Mucosa of stomach (tissue), 1 donor: ENCODE measurements around the gene HSPB9.

Experiments used
- H3K27me3 ChIP-seq: one replicate; pipeline ENCODE4 v1.7.0; 2013; ENCODE audit warnings: mild to moderate bottlenecking, low read length; ENCODE audit not compliant: control insufficient read depth, insufficient read depth
- H3K36me3 ChIP-seq: one replicate; pipeline ENCODE4 v1.7.0; 2013; ENCODE audit warnings: low read length; ENCODE audit not compliant: control insufficient read depth, insufficient read depth
- H3K4me1 ChIP-seq: one replicate; pipeline ENCODE4 v1.7.0; 2013; ENCODE audit warnings: mild to moderate bottlenecking, low read length; ENCODE audit not compliant: control insufficient read depth, insufficient read depth
- H3K4me3 ChIP-seq: one replicate; pipeline ENCODE4 v1.7.0; 2013; ENCODE audit warnings: low read length
- H3K9ac ChIP-seq: one replicate; pipeline ENCODE4 v1.7.0; 2013; ENCODE audit warnings: mild to moderate bottlenecking, low read length, moderate library complexity
- H3K9me3 ChIP-seq: one replicate; pipeline ENCODE4 v1.7.0; 2013; ENCODE audit warnings: mild to moderate bottlenecking, low read length, moderate library complexity; ENCODE audit not compliant: control insufficient read depth
- donor health status: Pancreatic carcinoma.

HSPB9 gene

DNA sequence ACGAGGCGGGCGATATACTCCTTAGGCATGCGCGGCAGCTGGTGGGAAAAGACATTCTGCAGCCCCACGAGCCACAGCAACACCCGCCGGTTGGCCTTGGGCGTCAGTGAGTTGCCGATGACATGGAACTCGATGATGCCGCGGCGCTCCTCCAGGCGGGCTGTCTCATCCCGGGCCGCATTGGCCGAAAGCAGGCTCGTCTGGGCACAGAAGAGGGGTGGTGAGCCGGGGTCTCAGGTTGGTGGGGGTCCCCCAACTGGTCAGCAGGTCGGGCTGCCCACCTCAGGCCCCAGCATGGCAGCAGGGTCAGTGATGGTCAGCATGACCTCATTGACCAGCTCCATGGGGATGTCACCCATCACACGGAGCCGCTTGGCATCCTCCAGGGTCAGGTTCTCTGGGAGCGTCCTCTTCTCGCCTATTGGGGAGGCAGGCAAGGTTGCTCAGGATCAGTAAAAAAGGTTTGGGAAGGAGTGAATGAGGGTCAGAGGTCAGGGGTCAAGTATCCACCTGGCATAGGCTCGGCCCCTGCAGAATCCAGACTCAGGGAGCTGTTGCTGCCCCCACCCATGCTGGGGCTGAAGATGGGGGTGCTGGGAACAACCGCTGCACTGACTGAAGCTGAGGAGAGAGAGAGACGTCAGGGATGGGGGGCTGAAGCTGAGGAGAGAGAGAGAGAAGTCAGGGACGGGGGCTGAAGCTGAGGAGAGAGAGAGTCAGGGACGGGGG is 5.0 kb upstream of the HSPB9 start:
- H3K27me3 ChIP-seq, result no peaks in the 10 kb centered on the region
- peaks cover 35% of the 10 kb centered on the region for H3K4me1 ChIP-seq
- no peak overlapping the region for H3K9ac ChIP-seq
- H3K4me3 ChIP-seq, result no peak overlapping the region
- no peaks in the 10 kb centered on the region for H3K36me3 ChIP-seq
- no peaks in the 10 kb centered on the region for H3K9me3 ChIP-seq

DNA sequence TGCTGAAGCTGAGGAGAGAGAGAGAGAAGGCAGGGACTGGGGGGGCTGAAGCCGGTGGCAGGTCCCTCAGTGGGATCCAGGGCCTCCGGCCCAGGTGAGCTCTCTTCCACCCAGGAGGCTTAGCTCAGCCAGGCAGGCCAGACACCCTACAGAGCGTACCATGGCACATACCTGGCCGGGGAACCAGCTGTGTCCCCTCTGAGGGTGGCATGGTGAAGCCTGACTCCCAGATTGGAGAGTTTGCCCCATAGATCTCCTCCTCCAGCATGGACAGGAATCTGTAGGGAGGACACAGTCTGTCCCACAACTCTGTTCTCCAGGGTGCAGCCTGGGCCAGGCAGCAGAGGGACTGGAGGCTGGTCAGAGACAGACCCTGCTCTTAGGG is 4.5 kb upstream of the HSPB9 start:
- Histone ChIP-seq H3K9ac (no peak overlapping the region), H3K9me3 (no peaks in the 10 kb centered on the region), H3K4me1 (peaks cover 34% of the 10 kb centered on the region), H3K36me3 (no peaks in the 10 kb centered on the region), H3K4me3 (no peak overlapping the region), H3K27me3 (no peaks in the 10 kb centered on the region)

DNA sequence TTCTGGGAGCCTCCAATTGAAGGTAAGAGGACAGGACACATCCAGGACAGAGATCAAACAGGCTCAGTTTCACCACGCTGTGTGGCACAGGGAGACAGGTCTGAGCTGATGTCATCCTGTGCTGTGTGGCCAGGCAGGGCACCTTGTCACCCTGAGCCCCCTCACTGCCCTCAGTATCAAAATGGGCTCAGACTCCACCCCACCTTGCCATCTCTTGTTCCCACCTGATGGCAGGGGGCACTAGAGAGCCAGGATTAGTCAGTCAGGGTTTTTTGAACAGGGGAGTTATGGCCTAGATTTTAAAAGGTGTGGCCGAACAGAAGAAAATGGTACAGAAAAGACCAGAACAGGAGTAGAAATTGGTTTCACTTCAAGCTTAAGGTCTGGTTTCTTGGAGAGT is 4.1 kb upstream of the HSPB9 start:
- no peaks in the 10 kb centered on the region for H3K36me3 ChIP-seq
- no peaks in the 10 kb centered on the region for H3K27me3 ChIP-seq
- H3K4me1 ChIP-seq, result peaks cover 31% of the 10 kb centered on the region
- no peaks in the 10 kb centered on the region for H3K9me3 ChIP-seq
- H3K4me3 ChIP-seq, result no peak overlapping the region
- H3K9ac ChIP-seq, result no peak overlapping the region

DNA sequence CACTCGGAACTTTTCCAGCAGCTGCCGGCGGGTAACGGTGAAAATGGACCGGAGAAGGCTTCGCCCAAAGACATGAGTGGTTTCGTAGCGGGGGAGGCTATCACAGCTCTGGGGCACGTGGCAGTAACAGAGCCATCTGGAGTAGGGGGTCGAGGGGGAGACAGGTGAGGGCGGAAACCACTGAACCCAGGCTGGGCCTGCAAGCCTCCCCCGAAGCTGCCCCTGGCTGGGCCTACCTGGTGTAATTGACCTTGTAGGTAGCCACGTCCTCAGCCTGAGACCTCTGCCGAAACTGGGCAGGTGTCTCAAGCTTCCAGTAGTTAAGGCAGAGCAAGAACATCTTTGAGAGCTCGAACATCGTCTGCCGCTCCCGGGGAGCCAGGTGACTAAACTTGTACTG is 3.3 kb upstream of the HSPB9 start:
- peaks cover 31% of the 10 kb centered on the region for H3K4me1 ChIP-seq
- H3K9ac ChIP-seq, result no peak overlapping the region
- no peak overlapping the region for H3K4me3 ChIP-seq
- H3K27me3 ChIP-seq, result no peaks in the 10 kb centered on the region
- H3K9me3 ChIP-seq, result no peaks in the 10 kb centered on the region
- H3K36me3 ChIP-seq, result no peaks in the 10 kb centered on the region

DNA sequence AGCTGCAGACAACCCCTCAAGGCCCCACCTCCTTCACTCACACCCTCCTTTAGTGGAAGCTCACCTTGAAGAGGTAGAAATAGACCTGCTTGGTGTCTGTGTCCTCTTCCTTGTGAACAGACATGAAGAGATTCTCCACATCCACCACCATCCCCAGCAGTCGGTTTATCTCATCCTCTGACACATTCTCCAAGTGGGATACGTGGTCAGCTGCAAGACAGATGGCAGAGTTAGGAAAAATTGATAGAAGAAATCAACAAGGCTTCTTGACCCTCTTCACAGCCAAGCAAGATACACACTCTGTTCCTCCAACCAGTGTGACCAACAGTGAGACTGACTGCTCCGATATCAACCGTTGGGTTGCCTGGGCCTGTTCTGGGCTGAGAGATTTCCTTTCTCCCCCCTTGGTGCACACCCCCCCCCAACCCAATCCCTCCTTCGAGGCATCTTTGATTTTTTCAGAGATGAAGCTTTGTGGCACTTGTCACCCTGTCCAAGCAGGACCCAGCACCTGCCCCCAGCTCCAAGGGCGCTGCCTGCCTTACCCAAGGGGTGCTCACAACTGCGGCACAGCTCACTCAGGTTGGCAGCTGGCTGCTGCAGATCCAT is 2.3 kb upstream of the HSPB9 start:
- H3K36me3 ChIP-seq, result no peaks in the 10 kb centered on the region
- no peaks in the 10 kb centered on the region for H3K9me3 ChIP-seq
- H3K4me1 ChIP-seq, result peaks cover 31% of the 10 kb centered on the region
- no peak overlapping the region for H3K4me3 ChIP-seq
- H3K27me3 ChIP-seq, result no peaks in the 10 kb centered on the region
- peak overlapping the region; percentile 28 for H3K9ac ChIP-seq

DNA sequence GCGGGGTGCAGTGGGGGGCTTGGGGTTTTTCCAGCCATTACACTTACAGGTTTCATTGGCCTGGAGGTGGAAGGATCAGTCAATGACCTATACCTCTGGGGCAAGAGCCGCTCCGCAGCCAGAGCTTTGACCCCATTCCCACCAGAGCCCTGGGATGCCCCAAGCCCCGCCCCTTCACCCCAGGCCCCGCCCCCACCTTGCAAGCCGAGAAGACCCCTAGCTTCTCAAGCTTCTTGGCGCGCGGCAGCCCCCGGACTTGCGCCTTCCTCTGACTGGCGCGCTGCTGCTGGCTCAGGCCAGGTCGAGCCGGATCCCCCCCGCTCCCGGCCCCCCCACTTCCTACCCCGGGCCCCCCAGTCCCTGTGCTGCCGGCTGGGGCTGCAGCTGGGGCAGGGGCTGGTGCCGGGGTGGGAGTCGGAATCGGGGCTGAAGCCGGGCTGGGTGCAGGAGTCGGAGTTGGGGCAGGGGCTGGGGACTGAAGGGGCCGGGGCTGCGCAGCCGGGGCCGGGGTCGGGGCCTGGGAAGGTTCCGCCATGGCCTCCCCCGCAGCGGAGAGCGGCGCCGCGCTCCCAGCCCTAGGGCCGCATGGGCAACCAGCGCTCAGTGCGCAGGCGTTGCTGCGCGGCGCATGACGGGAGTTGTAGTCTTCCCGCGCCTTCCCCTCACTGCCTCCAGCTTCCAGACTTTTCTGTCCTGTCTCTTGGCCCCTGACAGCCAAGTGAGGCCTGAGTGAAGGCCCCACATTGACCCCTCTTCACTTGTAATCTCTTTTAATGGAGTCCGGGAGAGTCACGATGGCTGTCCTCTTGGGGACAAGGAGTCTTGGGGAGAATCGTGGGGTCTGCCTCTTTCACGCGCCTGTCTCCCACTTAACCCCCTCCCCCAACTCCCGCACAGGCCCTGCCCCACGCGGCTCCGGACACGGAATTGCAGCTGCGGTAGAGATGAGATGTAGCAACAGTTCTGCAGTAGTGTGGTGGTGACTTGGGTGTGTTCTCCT is 1.5 kb upstream of the HSPB9 start, which contains the start of gene KAT2A:
KAT2A (minus strand) TSS at position 598 of the 1,000 bp plus-strand sequence; CDS start at position 535, 63 bp downstream.
- Histone ChIP-seq H3K36me3 (no peaks in the 10 kb centered on the region), H3K9ac (peak within 1 kb of the TSS; percentile 58), H3K4me3 (no peak within 1 kb of the TSS), H3K27me3 (no peaks in the 10 kb centered on the region), H3K9me3 (no peaks in the 10 kb centered on the region), H3K4me1 (peaks cover 31% of the 10 kb centered on the region)

DNA sequence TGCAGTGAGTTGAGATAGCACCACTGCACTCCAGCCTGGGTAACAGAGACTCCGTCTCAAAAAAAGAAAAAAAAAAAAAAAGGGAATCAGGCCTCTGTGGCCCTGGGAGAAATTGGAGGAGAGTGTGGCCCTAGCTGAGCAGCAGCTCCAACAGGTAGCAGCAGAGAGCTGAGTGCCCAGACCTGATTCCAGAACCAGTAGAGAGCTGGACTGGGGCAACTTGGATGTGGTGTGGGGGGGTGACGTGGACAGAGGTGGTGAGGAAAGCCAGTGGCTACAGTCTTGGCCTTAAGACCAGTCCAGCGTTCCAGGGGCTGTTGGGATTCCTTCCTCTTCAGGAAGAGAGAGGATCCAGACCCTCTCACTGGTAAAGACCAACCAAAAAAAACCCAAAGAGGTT is 1.7 kb downstream of the HSPB9 start:
- Histone ChIP-seq H3K4me1 (peaks cover 31% of the 10 kb centered on the region), H3K27me3 (no peaks in the 10 kb centered on the region), H3K9me3 (no peaks in the 10 kb centered on the region), H3K9ac (no peak overlapping the region), H3K4me3 (no peak overlapping the region), H3K36me3 (no peaks in the 10 kb centered on the region)

DNA sequence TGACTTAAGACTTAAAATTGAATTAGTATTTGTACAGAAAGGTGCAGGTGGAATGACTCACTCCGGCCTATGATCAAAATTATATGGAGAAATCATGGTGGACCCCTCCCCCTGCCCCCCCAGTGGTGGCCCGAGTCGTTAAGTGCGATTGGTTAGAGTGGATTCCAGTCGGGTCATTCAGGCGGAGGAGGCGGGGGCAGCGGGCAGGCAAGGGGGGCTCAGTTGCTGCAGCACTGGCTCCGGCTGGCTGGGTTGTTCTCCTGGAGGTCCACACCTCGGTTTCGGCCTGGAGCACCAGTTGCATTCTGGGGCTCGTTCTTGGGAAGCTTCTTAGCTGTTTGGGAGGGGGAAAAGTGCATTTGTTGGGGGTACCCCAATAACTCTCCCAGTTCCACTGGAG is 3.0 kb downstream of the HSPB9 start:
- Histone ChIP-seq H3K36me3 (peaks cover 7% of the 10 kb centered on the region), H3K4me3 (no peak overlapping the region), H3K9ac (no peak overlapping the region), H3K27me3 (no peaks in the 10 kb centered on the region), H3K9me3 (no peaks in the 10 kb centered on the region), H3K4me1 (peaks cover 22% of the 10 kb centered on the region)

DNA sequence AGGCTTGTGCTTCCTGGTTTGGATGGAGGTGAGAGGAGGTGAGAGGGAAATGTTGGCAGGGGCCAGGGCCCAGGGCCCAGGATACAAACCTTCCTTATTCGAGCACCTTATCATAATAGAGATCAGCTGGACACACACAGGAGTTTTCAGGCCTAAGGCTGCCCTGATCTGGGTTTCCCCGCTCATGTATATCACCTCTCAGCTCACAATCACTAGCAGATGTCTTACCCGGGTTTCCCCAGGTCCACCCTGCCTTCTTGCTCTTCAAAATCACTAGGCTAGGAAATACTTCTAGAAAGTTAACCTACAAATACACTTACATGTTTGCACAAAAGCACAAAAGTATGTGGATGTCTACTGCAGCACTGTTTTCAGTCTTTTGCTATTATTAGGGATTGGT is 4.2 kb downstream of the HSPB9 start:
- H3K4me3 ChIP-seq, result no peak overlapping the region
- no peaks in the 10 kb centered on the region for H3K9me3 ChIP-seq
- peaks cover 19% of the 10 kb centered on the region for H3K4me1 ChIP-seq
- H3K9ac ChIP-seq, result no peak overlapping the region
- H3K36me3 ChIP-seq, result peaks cover 7% of the 10 kb centered on the region
- H3K27me3 ChIP-seq, result no peaks in the 10 kb centered on the region

DNA sequence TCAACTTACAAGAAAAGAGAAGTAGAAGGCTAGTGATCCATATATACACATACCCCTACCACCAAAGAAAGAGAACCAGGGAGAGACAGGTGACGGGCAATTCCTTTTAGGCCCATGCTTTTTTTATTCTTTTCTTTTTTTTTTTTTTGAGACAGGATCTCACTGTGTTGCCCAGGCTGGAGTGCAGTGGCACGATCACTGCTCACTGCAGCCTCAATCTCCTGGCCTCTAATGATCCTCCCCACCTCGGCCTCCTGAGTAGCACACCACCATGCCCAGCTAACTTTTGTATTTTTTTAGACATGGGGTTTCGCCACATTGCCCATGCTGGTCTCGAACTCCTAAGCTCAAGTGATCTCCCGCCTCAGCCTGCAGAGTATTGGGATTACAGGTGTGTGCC is 4.8 kb downstream of the HSPB9 start:
- H3K27me3 ChIP-seq, result no peaks in the 10 kb centered on the region
- H3K4me3 ChIP-seq, result no peak overlapping the region
- H3K36me3 ChIP-seq, result peaks cover 7% of the 10 kb centered on the region
- H3K9me3 ChIP-seq, result no peaks in the 10 kb centered on the region
- peaks cover 19% of the 10 kb centered on the region for H3K4me1 ChIP-seq
- H3K9ac ChIP-seq, result no peak overlapping the region

DNA sequence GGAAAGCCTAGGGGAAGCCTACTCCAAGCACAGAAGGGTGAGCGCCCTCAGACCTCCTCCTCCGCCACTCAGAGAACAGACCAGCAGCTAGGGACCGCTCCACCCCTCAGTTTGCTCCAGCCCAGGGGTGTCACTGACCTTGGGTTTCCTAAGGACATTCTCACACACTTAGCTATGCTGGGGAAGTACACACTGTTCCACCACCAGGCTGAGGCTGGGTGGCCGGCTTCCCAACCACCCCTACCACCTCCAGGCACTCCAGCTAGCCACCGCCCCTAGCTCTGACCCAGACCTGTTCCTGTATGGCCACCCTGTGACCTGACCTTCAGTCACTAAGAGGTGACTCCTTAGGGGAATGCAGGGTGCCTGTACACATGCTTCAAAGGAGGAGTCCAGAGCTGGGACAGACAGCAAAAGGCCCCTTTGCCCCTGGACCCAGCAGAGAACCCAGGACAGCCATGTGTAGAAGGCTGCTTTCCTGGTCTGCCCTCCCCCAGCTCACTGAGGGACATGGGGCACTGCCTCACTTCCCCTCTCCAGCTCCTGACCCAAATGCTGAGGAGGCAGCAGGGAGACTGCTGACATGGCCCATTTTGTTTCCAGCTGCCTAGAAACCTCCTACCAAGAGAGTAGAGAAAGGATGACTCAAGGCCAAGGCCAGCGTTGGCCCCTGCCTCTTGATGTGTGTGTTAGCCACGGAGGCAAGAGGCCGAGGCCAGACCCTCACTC is 6.7 kb downstream of the HSPB9 start:
- Histone ChIP-seq H3K9ac (no peak overlapping the region), H3K4me1 (peaks cover 31% of the 10 kb centered on the region), H3K4me3 (no peak overlapping the region), H3K27me3 (no peaks in the 10 kb centered on the region), H3K9me3 (no peaks in the 10 kb centered on the region), H3K36me3 (peaks cover 7% of the 10 kb centered on the region)
